IMR-90 (cell line): ENCODE measurements around the gene PXYLP1. TPM values are rescaled to one million over a fixed set of nuclear protein-coding genes. Genes with fewer than 3 reads are reported as not detected.

Source experiments
- ATAC-seq: fragments of 200-7000 bp; cut with Tn5 transposase; 2 replicates; pipeline ENCODE4 v1.9.1; 2020; ENCODE audit warnings: low read depth, mild to moderate bottlenecking, moderate library complexity
- BruUV-seq: library from RNA; stranded (reverse); fragments of 400-500 nt; replicated peaks from 2 replicates; lab custom pipeline; 2021; lab: Mats Ljungman, UMichigan
- CTCF ChIA-PET: fragments of 300-600 bp; formaldehyde crosslinking; extraction: SDS; loops from one replicate; lab custom pipeline; 2021; ENCODE audit warnings: antibody characterized with exemption; lab: Yijun Ruan, JAX
- POLR2A ChIA-PET: fragments of 300-600 bp; sonication (Branson Sonifier 250); formaldehyde crosslinking; loops from one replicate; lab custom pipeline; 2022; ENCODE audit warnings: antibody characterized with exemption; ENCODE audit not compliant: unreplicated experiment; lab: Charles Lee
- DNase-seq: peaks from one replicate; pipeline ENCODE4 v3.0.0; 2013
- H2AFZ ChIP-seq: replicated peaks from 2 replicates; pipeline ENCODE3; 2013; ENCODE audit warnings: low read length, mild to moderate bottlenecking; ENCODE audit not compliant: poor library complexity
- H2AK5ac ChIP-seq: 2 replicates; pipeline ENCODE4 v1.6.1; 2013; ENCODE audit warnings: low read depth, low read length, inconsistent platforms
- H2AK9ac ChIP-seq: replicated peaks from 2 replicates; pipeline ENCODE3; 2013; ENCODE audit warnings: mild to moderate bottlenecking, low read depth, low read length, moderate library complexity; ENCODE audit not compliant: poor library complexity
- H2BK120ac ChIP-seq: 2 replicates; pipeline ENCODE4 v1.6.1; 2013; ENCODE audit warnings: low read depth, low read length, inconsistent platforms
- H2BK15ac ChIP-seq: 3 replicates; pipeline ENCODE4 v1.6.1; 2013; ENCODE audit warnings: low read depth, low read length, inconsistent platforms
- H2BK20ac ChIP-seq: 2 replicates; pipeline ENCODE4 v1.6.1; 2013; ENCODE audit warnings: low read depth, mild to moderate bottlenecking, inconsistent platforms, low read length, moderate library complexity
- H2BK5ac ChIP-seq: 2 replicates; pipeline ENCODE4 v1.6.1; 2013; ENCODE audit warnings: mild to moderate bottlenecking, low read depth, low read length, inconsistent platforms; ENCODE audit not compliant: poor library complexity, severe bottlenecking
- H3K14ac ChIP-seq: replicated peaks from 2 replicates; pipeline ENCODE4 v1.6.1; 2013; ENCODE audit warnings: low read depth, low read length, inconsistent platforms
- H3K18ac ChIP-seq: 2 replicates; pipeline ENCODE4 v1.6.1; 2013; ENCODE audit warnings: low read depth, low read length, control low read depth
- H3K23ac ChIP-seq: 2 replicates; pipeline ENCODE4 v1.6.1; 2013; ENCODE audit warnings: low read depth, low read length, inconsistent platforms
- H3K27ac ChIP-seq: 2 replicates; pipeline ENCODE4 v1.5.1; 2013; ENCODE audit warnings: mild to moderate bottlenecking, control low read depth, low read length; ENCODE audit not compliant: insufficient read depth
- H3K27me3 ChIP-seq: 2 replicates; pipeline ENCODE4 v1.6.1; 2013; ENCODE audit warnings: low read length; ENCODE audit not compliant: control insufficient read depth, insufficient read depth
- H3K36me3 ChIP-seq: 2 replicates; pipeline ENCODE4 v1.6.1; 2013; ENCODE audit warnings: low read length, mixed read lengths; ENCODE audit not compliant: control insufficient read depth, insufficient read depth
- H3K4ac ChIP-seq: 2 replicates; pipeline ENCODE4 v1.6.1; 2013; ENCODE audit warnings: low read depth, low read length, inconsistent platforms
- H3K4me1 ChIP-seq: 2 replicates; pipeline ENCODE4 v1.6.1; 2013; ENCODE audit warnings: low read length, mixed read lengths; ENCODE audit not compliant: control insufficient read depth, insufficient read depth
- H3K4me2 ChIP-seq: 2 replicates; pipeline ENCODE4 v1.6.1; 2013; ENCODE audit warnings: low read depth, mild to moderate bottlenecking, control low read depth, low read length, moderate library complexity
- H3K4me3 ChIP-seq: 2 replicates; pipeline ENCODE4 v1.5.1; 2013; ENCODE audit warnings: low read depth, mild to moderate bottlenecking, control low read depth, low read length, moderate library complexity; ENCODE audit not compliant: insufficient read depth
- H3K56ac ChIP-seq: 2 replicates; pipeline ENCODE4 v1.6.1; 2013; ENCODE audit warnings: low read length, inconsistent platforms; ENCODE audit not compliant: insufficient read depth; ENCODE audit errors: extremely low read depth
- H3K79me1 ChIP-seq, 2 experiments: 2 replicates each; pipeline ENCODE4 v1.6.1; 2013; ENCODE audit warnings: low read length in 2 of 2, inconsistent platforms in 1 of 2, low read depth in 1 of 2
- H3K9ac ChIP-seq: 2 replicates; pipeline ENCODE4 v1.6.1; 2013; ENCODE audit warnings: low read depth, low read length, control low read depth
- H3K9me1 ChIP-seq: 2 replicates; pipeline ENCODE4 v1.6.1; 2013; ENCODE audit warnings: low read length, inconsistent platforms; ENCODE audit not compliant: insufficient read depth
- H3K9me3 ChIP-seq: 2 replicates; pipeline ENCODE4 v1.6.1; 2013; ENCODE audit warnings: low read length; ENCODE audit not compliant: control insufficient read depth, insufficient read depth
- H4K20me1 ChIP-seq: 2 replicates; pipeline ENCODE4 v1.6.1; 2013; ENCODE audit warnings: low read length, inconsistent platforms; ENCODE audit not compliant: insufficient read depth
- H4K5ac ChIP-seq: 2 replicates; pipeline ENCODE4 v1.6.1; 2013; ENCODE audit warnings: mild to moderate bottlenecking, low read depth, low read length, control low read depth
- H4K8ac ChIP-seq, 2 experiments: 2 replicates each; pipeline ENCODE4 v1.6.1; 2013; ENCODE audit warnings: low read depth in 2 of 2, low read length in 2 of 2, control low read depth in 1 of 2, inconsistent platforms in 1 of 2
- H4K91ac ChIP-seq: 2 replicates; pipeline ENCODE4 v1.6.1; 2013; ENCODE audit warnings: low read depth, low read length, inconsistent platforms; ENCODE audit not compliant: insufficient read depth
- BHLHE40 ChIP-seq: fragments of 150-350 bp; IDR thresholded peaks from 2 replicates; pipeline ENCODE4 v1.6.1; 2016; ENCODE audit warnings: mild to moderate bottlenecking, low read depth, low read length
- CEBPB ChIP-seq: IDR thresholded peaks from 2 replicates; pipeline ENCODE4 v1.6.1; 2012; ENCODE audit warnings: low read depth, low read length, improper control_type of control experiment
- CHD1 ChIP-seq: IDR thresholded peaks from 2 replicates; pipeline ENCODE4 v1.6.1; 2012; ENCODE audit warnings: low read depth, low read length, improper control_type of control experiment
- FOS ChIP-seq: fragments of 150-350 bp; IDR thresholded peaks from 2 replicates; pipeline ENCODE4 v1.6.1; 2016; ENCODE audit warnings: low read depth, low read length
- MAFK ChIP-seq: IDR thresholded peaks from 2 replicates; pipeline ENCODE4 v1.6.1; 2012; ENCODE audit warnings: low read depth, low read length, improper control_type of control experiment
- MXI1 ChIP-seq: IDR thresholded peaks from 2 replicates; pipeline ENCODE4 v1.6.1; 2012; ENCODE audit warnings: low read depth, mild to moderate bottlenecking, low read length, moderate library complexity, borderline replicate concordance
- NFE2L2 ChIP-seq: fragments of 150-350 bp; IDR thresholded peaks from 2 replicates; pipeline ENCODE4 v1.6.1; 2016; ENCODE audit warnings: low read depth, mild to moderate bottlenecking, low read length
- POLR2A ChIP-seq: IDR thresholded peaks from 2 replicates; pipeline ENCODE4 v1.6.1; 2012; ENCODE audit warnings: mild to moderate bottlenecking, low read depth, low read length
- RAD21 ChIP-seq: IDR thresholded peaks from 2 replicates; pipeline ENCODE4 v1.6.1; 2012; ENCODE audit warnings: low read length, improper control_type of control experiment
- RFX5 ChIP-seq: IDR thresholded peaks from 2 replicates; pipeline ENCODE4 v1.8.0; 2012; ENCODE audit warnings: low read depth, mild to moderate bottlenecking, low read length, moderate library complexity
- SMC3 ChIP-seq: fragments of 150-350 bp; IDR thresholded peaks from 2 replicates; pipeline ENCODE4 v1.6.1; 2016; ENCODE audit warnings: low read depth, mild to moderate bottlenecking, antibody characterized with exemption, low read length, moderate library complexity
- USF2 ChIP-seq: fragments of 150-350 bp; IDR thresholded peaks from 2 replicates; pipeline ENCODE4 v1.6.1; 2017; ENCODE audit warnings: mild to moderate bottlenecking, antibody characterized with exemption, low read length, low read depth
- WGBS, 2 experiments: methylation state at CpG; one replicate each; pipeline versions ENCODE4 v1.1.5 to v1.1.7; 2013; ENCODE audit warnings: missing lambda C conversion rate in 2 of 2; ENCODE audit not compliant: insufficient read length in 1 of 2; ENCODE audit errors: extremely low coverage in 2 of 2; 5-methylcytosine and 5-hydroxymethylcytosine counted together
- dilution Hi-C: fragments of 300-500 bp; cut with HindIII; formaldehyde crosslinking; loops from one replicate; pipeline ENCODE4 v1.14.3; 2018; ENCODE audit warnings: low sequenced_read_pairs; ENCODE audit not compliant: unreplicated experiment
- in situ Hi-C: fragments of 300-500 bp; cut with MboI; formaldehyde crosslinking; loops from 3 replicates; pipeline ENCODE4 v1.14.3; 2019; ENCODE audit warnings: low sequenced_read_pairs, inconsistent platforms, mixed read lengths
- intact Hi-C: fragments of 100-400 bp; cut with micrococcal nuclease; formaldehyde crosslinking; loops from 2 replicates; pipeline ENCODE4 v1.10.0; 2022
- polyA plus RNA-seq, 3 experiments: library from polyadenylated mRNA; depleted of rRNA; stranded (reverse); fragments of >200 nt; gene quantifications; 2 replicates each; pipeline ENCODE4 v1.2.3, GENCODE V29; 2012; ENCODE audit warnings: low replicate concordance in 1 of 3
- total RNA-seq: library from RNA; depleted of rRNA; stranded (reverse); fragments of >200 nt; gene quantifications from 2 replicates; pipeline ENCODE4 v1.2.3, GENCODE V29; 2012
- TF ChIP-seq, protein P1 (sequence below): conservative IDR thresholded peaks from 2 replicates; pipeline ENCODE4 v1.5.1; 2012; ENCODE audit warnings: mild to moderate bottlenecking, low read depth, low read length, improper control_type of control experiment
- TF ChIP-seq, protein P2 (sequence below): fragments of 150-350 bp; IDR thresholded peaks from 2 replicates; pipeline ENCODE4 v1.6.1; 2016; ENCODE audit warnings: low read depth, mild to moderate bottlenecking, low read length, moderate library complexity, borderline replicate concordance

PXYLP1 gene
- total and polyA plus RNA-seq, 2 of the 4 experiments (the other 2 are of a cell fraction): 11.7 to 15.6 TPM

- CTCF ChIA-PET: no interaction called here
- in situ Hi-C loops: no loop called here
- no peaks in the 10 kb centered on the region for H3K36me3 ChIP-seq
Observed at GRCh38 chr3:141228395-141228794, 3.2 kb upstream of the PXYLP1 start.

More at GRCh38 chr3:141228395-141228794, 3.2 kb upstream of the PXYLP1 start:
- no peaks in the 10 kb centered on the region for H3K9me1 ChIP-seq
- TF ChIP-seq RFX5: no peak
- no peak for TF ChIP-seq RAD21
- no peak for TF ChIP-seq CEBPB
- TF ChIP-seq POLR2A: no peak
- no peak for TF ChIP-seq SMC3
- TF ChIP-seq MXI1: no peak
- no peak for TF ChIP-seq NFE2L2
- no peak for TF ChIP-seq USF2
- TF ChIP-seq MAFK: no peak
- TF ChIP-seq, protein P1, sequence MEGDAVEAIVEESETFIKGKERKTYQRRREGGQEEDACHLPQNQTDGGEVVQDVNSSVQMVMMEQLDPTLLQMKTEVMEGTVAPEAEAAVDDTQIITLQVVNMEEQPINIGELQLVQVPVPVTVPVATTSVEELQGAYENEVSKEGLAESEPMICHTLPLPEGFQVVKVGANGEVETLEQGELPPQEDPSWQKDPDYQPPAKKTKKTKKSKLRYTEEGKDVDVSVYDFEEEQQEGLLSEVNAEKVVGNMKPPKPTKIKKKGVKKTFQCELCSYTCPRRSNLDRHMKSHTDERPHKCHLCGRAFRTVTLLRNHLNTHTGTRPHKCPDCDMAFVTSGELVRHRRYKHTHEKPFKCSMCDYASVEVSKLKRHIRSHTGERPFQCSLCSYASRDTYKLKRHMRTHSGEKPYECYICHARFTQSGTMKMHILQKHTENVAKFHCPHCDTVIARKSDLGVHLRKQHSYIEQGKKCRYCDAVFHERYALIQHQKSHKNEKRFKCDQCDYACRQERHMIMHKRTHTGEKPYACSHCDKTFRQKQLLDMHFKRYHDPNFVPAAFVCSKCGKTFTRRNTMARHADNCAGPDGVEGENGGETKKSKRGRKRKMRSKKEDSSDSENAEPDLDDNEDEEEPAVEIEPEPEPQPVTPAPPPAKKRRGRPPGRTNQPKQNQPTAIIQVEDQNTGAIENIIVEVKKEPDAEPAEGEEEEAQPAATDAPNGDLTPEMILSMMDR: no peak
- no peak for TF ChIP-seq FOS
- TF ChIP-seq, protein P2, sequence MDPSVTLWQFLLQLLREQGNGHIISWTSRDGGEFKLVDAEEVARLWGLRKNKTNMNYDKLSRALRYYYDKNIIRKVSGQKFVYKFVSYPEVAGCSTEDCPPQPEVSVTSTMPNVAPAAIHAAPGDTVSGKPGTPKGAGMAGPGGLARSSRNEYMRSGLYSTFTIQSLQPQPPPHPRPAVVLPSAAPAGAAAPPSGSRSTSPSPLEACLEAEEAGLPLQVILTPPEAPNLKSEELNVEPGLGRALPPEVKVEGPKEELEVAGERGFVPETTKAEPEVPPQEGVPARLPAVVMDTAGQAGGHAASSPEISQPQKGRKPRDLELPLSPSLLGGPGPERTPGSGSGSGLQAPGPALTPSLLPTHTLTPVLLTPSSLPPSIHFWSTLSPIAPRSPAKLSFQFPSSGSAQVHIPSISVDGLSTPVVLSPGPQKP: no peak
- no peak for TF ChIP-seq CHD1
- no peak for TF ChIP-seq BHLHE40
- no peak overlapping the region for H2BK20ac ChIP-seq
- peaks cover 3% of the 10 kb centered on the region; the same call in 1 of the 2 replicates for H3K27me3 ChIP-seq
- H2AK9ac ChIP-seq: no peak overlapping the region
- intact Hi-C loops (no loop called here), dilution Hi-C loops (no loop called here)
- no peak overlapping the region for H3K4me3 ChIP-seq
- no peak overlapping the region for H3K9ac ChIP-seq
- peaks cover 5% of the 10 kb centered on the region; the same call in 1 of the 2 replicates for H3K4me1 ChIP-seq
- H3K14ac ChIP-seq: no peak overlapping the region
- H4K8ac ChIP-seq: no peak overlapping the region
- no peaks in the 10 kb centered on the region for H4K20me1 ChIP-seq
- POLR2A ChIA-PET: no interaction called here
- no peak overlapping the region for H4K5ac ChIP-seq
- no peak for DNase-seq
- H4K91ac ChIP-seq: no peak overlapping the region
- no peak overlapping the region for H2BK15ac ChIP-seq
- no peaks in the 10 kb centered on the region for H3K9me3 ChIP-seq
- no peak overlapping the region for H3K4me2 ChIP-seq
- H3K23ac ChIP-seq: no peak overlapping the region
- no peak overlapping the region for H2AFZ ChIP-seq
- no peak overlapping the region for H3K4ac ChIP-seq
- H3K27ac ChIP-seq: no peak overlapping the region
- peaks cover 0 to 6% of the 10 kb centered on the region in 2 experiments; a peak in 1 of 4 replicates for H3K79me1 ChIP-seq
- no peak overlapping the region for H2AK5ac ChIP-seq
- no peak overlapping the region for H2BK5ac ChIP-seq
- no peak overlapping the region for H3K18ac ChIP-seq
- no peak overlapping the region for H3K56ac ChIP-seq
- no peak overlapping the region for H2BK120ac ChIP-seq
- 100% methylated on average over 1 of the region's 2 CpGs; no CpG with 5 or more reads in 1 of the 2 experiments for WGBS, 2 experiments
- BruUV-seq: no TSS peak
- ATAC-seq: no peak
